C4-2B (cell line): ENCODE results near the gene NT5DC3.

ENCODE experiments used
- ZFX ChIP-seq: fragments of 450-650 bp; IDR thresholded peaks from 2 replicates; pipeline ENCODE4 v1.6.1; 2017
- TF ChIP-seq, protein P1 (sequence below): fragments of 450-650 bp; conservative IDR thresholded peaks from 2 replicates; pipeline ENCODE4 v1.5.1; 2017; ENCODE audit warnings: mild to moderate bottlenecking

DNA sequence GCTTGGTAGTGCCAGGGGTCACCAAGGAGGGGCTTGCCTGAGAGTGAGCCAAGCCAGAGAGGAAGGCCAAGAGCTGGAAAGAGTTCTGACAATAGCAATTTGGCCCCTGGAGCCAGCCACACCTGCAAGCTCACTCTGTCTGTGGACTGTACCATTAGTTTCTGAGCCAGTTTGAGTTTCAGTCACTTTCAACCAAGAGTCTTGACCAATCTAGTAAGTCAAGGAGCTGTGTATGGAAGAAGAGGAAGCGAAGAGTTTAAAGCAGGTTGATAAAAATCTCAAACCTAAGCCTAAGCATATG lies 38.5 kb downstream of the NT5DC3 start:
- TF ChIP-seq, protein P1, sequence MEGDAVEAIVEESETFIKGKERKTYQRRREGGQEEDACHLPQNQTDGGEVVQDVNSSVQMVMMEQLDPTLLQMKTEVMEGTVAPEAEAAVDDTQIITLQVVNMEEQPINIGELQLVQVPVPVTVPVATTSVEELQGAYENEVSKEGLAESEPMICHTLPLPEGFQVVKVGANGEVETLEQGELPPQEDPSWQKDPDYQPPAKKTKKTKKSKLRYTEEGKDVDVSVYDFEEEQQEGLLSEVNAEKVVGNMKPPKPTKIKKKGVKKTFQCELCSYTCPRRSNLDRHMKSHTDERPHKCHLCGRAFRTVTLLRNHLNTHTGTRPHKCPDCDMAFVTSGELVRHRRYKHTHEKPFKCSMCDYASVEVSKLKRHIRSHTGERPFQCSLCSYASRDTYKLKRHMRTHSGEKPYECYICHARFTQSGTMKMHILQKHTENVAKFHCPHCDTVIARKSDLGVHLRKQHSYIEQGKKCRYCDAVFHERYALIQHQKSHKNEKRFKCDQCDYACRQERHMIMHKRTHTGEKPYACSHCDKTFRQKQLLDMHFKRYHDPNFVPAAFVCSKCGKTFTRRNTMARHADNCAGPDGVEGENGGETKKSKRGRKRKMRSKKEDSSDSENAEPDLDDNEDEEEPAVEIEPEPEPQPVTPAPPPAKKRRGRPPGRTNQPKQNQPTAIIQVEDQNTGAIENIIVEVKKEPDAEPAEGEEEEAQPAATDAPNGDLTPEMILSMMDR, result no peak
- no peak for TF ChIP-seq ZFX
